ENCODE results near the gene LAMTOR4. TPM values are rescaled to one million over a fixed set of nuclear protein-coding genes. Genes with fewer than 3 reads are reported as not detected.

Gene LAMTOR4
- total RNA-seq (2021; fragmentation: NEBNext Ultra II Directional; extraction: Animal tissue kit (Norgen Biotek cat#: 25700)): 100 to 1,000 TPM in 5 of 6 experiments, 10 to 100 TPM in 1; 99.5 to 137 (median 110) TPM
- long read RNA-seq, transcript LAMTOR4-204 (3 exons, 371 nt): minor isoform, 9 of 131 reads
- long read RNA-seq, transcript LAMTOR4-205 (4 exons, 621 nt): minor isoform, 12 of 131 reads
- long read RNA-seq, transcript LAMTOR4-201 (4 exons, 605 nt): major isoform, 95 of 131 reads
- long read RNA-seq, partial matches to known transcripts: 4 of 131 reads
- long read RNA-seq, other reads (novel, unspliced or antisense): 5 of 131 reads

GRCh38 chr7:100148559-100149328 lies at the start of gene LAMTOR4:
LAMTOR4 (plus strand) TSS chr7:100148918; CDS start chr7:100148973, 55 bp downstream.
- Mint-ChIP-seq H3K9me3 (no peaks in the 10 kb centered on the region), H3K36me3 (ENCODE audit: low read depth) (peaks cover 19% of the 10 kb centered on the region; the same call in 1 of the 2 replicates), H3K4me3 (peak within 1 kb of the TSS; percentile 96), H3K27ac (peak within 1 kb of the TSS; percentile 86), H3K27me3 (ENCODE audit: insufficient read depth) (peaks cover 6% of the 10 kb centered on the region), H3K4me1 (ENCODE audit: low read depth) (peaks cover 25% of the 10 kb centered on the region)
- TF ChIP-seq CTCF (IDR thresholded peaks at IDR 0.05): no peak
- DNase-seq: peak; percentile 99

GRCh38 chr7:100099452-100099851 lies 49.3 kb upstream of the LAMTOR4 start:
- Mint-ChIP-seq H3K4me1 (ENCODE audit: low read depth) (peaks cover 53% of the 10 kb centered on the region), H3K4me3 (peak overlapping the region; percentile 90), H3K9me3 (no peaks in the 10 kb centered on the region), H3K27me3 (ENCODE audit: insufficient read depth) (peaks cover 2% of the 10 kb centered on the region), H3K36me3 (ENCODE audit: low read depth) (peaks cover 60% of the 10 kb centered on the region), H3K27ac (peak overlapping the region; percentile 64)
- DNase-seq: no peak
- TF ChIP-seq CTCF (IDR thresholded peaks at IDR 0.05): no peak

GRCh38 chr7:100100420-100101015 lies 48.2 kb upstream of the LAMTOR4 start:
- Mint-ChIP-seq H3K4me3 (peak overlapping the region; percentile 90), H3K36me3 (ENCODE audit: low read depth) (peaks cover 54% of the 10 kb centered on the region), H3K27ac (peak overlapping the region; percentile 91), H3K27me3 (ENCODE audit: insufficient read depth) (peaks cover 2% of the 10 kb centered on the region), H3K4me1 (ENCODE audit: low read depth) (peaks cover 48% of the 10 kb centered on the region), H3K9me3 (no peaks in the 10 kb centered on the region)
- DNase-seq: peak; percentile 99
- TF ChIP-seq CTCF (IDR thresholded peaks at IDR 0.05): 0 out of 2 replicates have a peak, but pooled peaks have one; percentile 12

- Mint-ChIP-seq H3K27me3 (ENCODE audit: insufficient read depth) (peaks cover 2% of the 10 kb centered on the region), H3K9me3 (no peaks in the 10 kb centered on the region), H3K27ac (peak within 1 kb of the TSS; percentile 91), H3K4me3 (peak within 1 kb of the TSS; percentile 90), H3K36me3 (ENCODE audit: low read depth) (peaks cover 47% of the 10 kb centered on the region), H3K4me1 (ENCODE audit: low read depth) (peaks cover 45% of the 10 kb centered on the region)
- DNase-seq: peak; percentile 99
- TF ChIP-seq CTCF (IDR thresholded peaks at IDR 0.05): 0 out of 2 replicates have a peak, but pooled peaks have one; percentile 3
These were observed 47.5 kb upstream of the LAMTOR4 start, which contains the start of the genes AP4M1 and MCM7 for GRCh38 chr7:100101016-100101862. AP4M1 (plus strand) TSS chr7:100101643; CDS start chr7:100101715, 72 bp downstream. MCM7 (minus strand) TSS chr7:100101397; CDS start chr7:100101294, 103 bp downstream.

Measured in HFFc6 (cell line).